CD14-positive monocyte (primary cell): ENCODE results near the gene ITFG2. TPM values are rescaled to one million over a fixed set of nuclear protein-coding genes. Genes with fewer than 3 reads are reported as not detected.

ENCODE experiments used
- DNase-seq, 3 donors: peaks; one replicate each; pipeline ENCODE4 v3.0.0-alpha.2; 2011 to 2022
- H2AFZ ChIP-seq: 2 replicates; pipeline ENCODE4 v1.6.0; 2012; ENCODE audit warnings: mild to moderate bottlenecking, low read depth, low read length, inconsistent platforms; ENCODE audit not compliant: insufficient read depth, poor library complexity, severe bottlenecking
- H3K27ac ChIP-seq, 2 donors: 1 replicate in 1 of 2; 2 replicates in 1 of 2; pipeline ENCODE4 v1.5.1; 2012 to 2013; ENCODE audit warnings: low read length in 2 of 2, control low read depth in 1 of 2, inconsistent platforms in 1 of 2, low read depth in 1 of 2, mild to moderate bottlenecking in 1 of 2
- H3K27me3 ChIP-seq, 2 donors: one replicate each; pipeline versions ENCODE4 v1.6.0 to v1.6.1; 2011 to 2013; ENCODE audit warnings: low read length in 2 of 2; ENCODE audit not compliant: control insufficient read depth in 2 of 2, insufficient read depth in 2 of 2
- H3K36me3 ChIP-seq, 2 donors: replicated peaks in 1 of 2; 1 replicate in 1 of 2; 2 replicates in 1 of 2; pipeline versions ENCODE4 v1.5.1 to v1.6.1; 2012 to 2013; ENCODE audit warnings: low read length in 2 of 2, control low read depth in 1 of 2, inconsistent platforms in 1 of 2, mild to moderate bottlenecking in 1 of 2; ENCODE audit not compliant: insufficient read depth in 2 of 2, control insufficient read depth in 1 of 2
- H3K4me1 ChIP-seq, 2 donors: 1 replicate in 1 of 2; 2 replicates in 1 of 2; pipeline versions ENCODE4 v1.5.1 to v1.6.1; 2012 to 2013; ENCODE audit warnings: low read length in 2 of 2, control low read depth in 1 of 2, inconsistent platforms in 1 of 2, mild to moderate bottlenecking in 1 of 2, moderate library complexity in 1 of 2; ENCODE audit not compliant: insufficient read depth in 2 of 2, control insufficient read depth in 1 of 2
- H3K4me2 ChIP-seq: replicated peaks from 2 replicates; pipeline ENCODE3; 2012; ENCODE audit warnings: low read length, moderate library complexity, mild to moderate bottlenecking; ENCODE audit not compliant: poor library complexity, severe bottlenecking; ENCODE audit errors: extremely low read depth
- H3K4me3 ChIP-seq, 3 experiments: fragments of 200-600 bp in 1 of 3; sonication (generic) in 1 of 3; replicated peaks in 1 of 3; 1 replicate in 2 of 3; 2 replicates in 1 of 3; pipeline ENCODE4 v1.5.1; 2011 to 2013; ENCODE audit warnings: low read length in 3 of 3, mild to moderate bottlenecking in 3 of 3, control low read depth in 2 of 3, low read depth in 2 of 3, inconsistent platforms in 1 of 3, moderate library complexity in 1 of 3
- H3K79me2 ChIP-seq: 2 replicates; pipeline ENCODE4 v1.6.0; 2012; ENCODE audit warnings: mild to moderate bottlenecking, control low read depth, inconsistent platforms, low read length, moderate library complexity; ENCODE audit not compliant: insufficient read depth
- H3K9ac ChIP-seq: 2 replicates; pipeline ENCODE4 v1.6.0; 2017; ENCODE audit warnings: low read length, mild to moderate bottlenecking; ENCODE audit not compliant: insufficient read depth, poor library complexity, severe bottlenecking
- H3K9me3 ChIP-seq, 2 donors: replicated peaks in 1 of 2; 1 replicate in 1 of 2; 2 replicates in 1 of 2; pipeline versions ENCODE4 v1.5.1 to v1.6.1; 2012 to 2013; ENCODE audit warnings: low read length in 2 of 2, control low read depth in 1 of 2; ENCODE audit not compliant: control insufficient read depth in 1 of 2, insufficient read depth in 1 of 2
- H4K20me1 ChIP-seq: 2 replicates; pipeline ENCODE4 v1.6.0; 2012; ENCODE audit warnings: mild to moderate bottlenecking, low read length, control low read depth, moderate library complexity; ENCODE audit not compliant: insufficient read depth
- H3K27ac Mint-ChIP-seq, 7 donors: one replicate each; pipeline ENCODE4 v1.8.0; 2020; ENCODE audit warnings: mild to moderate bottlenecking in 7 of 7, mixed read lengths in 7 of 7, moderate library complexity in 6 of 7, inconsistent platforms in 2 of 7
- H3K27me3 Mint-ChIP-seq, 3 donors: one replicate each; pipeline ENCODE4 v1.8.0; 2021 to 2022; ENCODE audit warnings: low read depth in 3 of 3, mild to moderate bottlenecking in 3 of 3, mixed read lengths in 3 of 3, moderate library complexity in 3 of 3, inconsistent platforms in 1 of 3
- H3K36me3 Mint-ChIP-seq, 2 donors: one replicate each; pipeline ENCODE4 v1.8.0; 2020; ENCODE audit warnings: mixed read lengths in 2 of 2, inconsistent platforms in 1 of 2, mild to moderate bottlenecking in 1 of 2
- H3K4me1 Mint-ChIP-seq: one replicate; pipeline ENCODE4 v1.8.0; 2020; ENCODE audit warnings: mild to moderate bottlenecking, mixed read lengths
- H3K4me3 Mint-ChIP-seq, 2 donors: one replicate each; pipeline ENCODE4 v1.8.0; 2020; ENCODE audit warnings: mild to moderate bottlenecking in 2 of 2, mixed read lengths in 2 of 2, moderate library complexity in 1 of 2
- H3K9me3 Mint-ChIP-seq, 7 donors: one replicate each; pipeline ENCODE4 v1.8.0; 2020 to 2022; ENCODE audit warnings: mixed read lengths in 7 of 7, mild to moderate bottlenecking in 6 of 7, moderate library complexity in 6 of 7, inconsistent platforms in 2 of 7
- CTCF ChIP-seq: fragments of 200-600 bp; IDR thresholded peaks from one replicate; pipeline ENCODE4 v1.8.0; 2022; ENCODE audit warnings: antibody characterized with exemption, mild to moderate bottlenecking
- WGBS: methylation state at CpG from one replicate; pipeline ENCODE4 v1.1.5; 2013; ENCODE audit warnings: missing lambda C conversion rate; ENCODE audit not compliant: insufficient coverage; 5-methylcytosine and 5-hydroxymethylcytosine counted together
- intact Hi-C, 2 donors: fragments of 100-400 bp; cut with micrococcal nuclease; formaldehyde crosslinking; loops; one replicate each; pipeline versions ENCODE4 v1.15.0 to v1.15.1; 2023
- polyA plus RNA-seq, 3 donors: library from polyadenylated mRNA; depleted of rRNA in 1 of 3; unstranded in 2 of 3; stranded (reverse) in 1 of 3; fragments of 300-500 nt in 2 of 3; fragments of >200 nt in 1 of 3; fragmentation: Illumina TruSeq in 2 of 3; gene quantifications; 1 replicate in 2 of 3; 2 replicates in 1 of 3; pipeline ENCODE4 v1.2.3, GENCODE V29; 2012 to 2021

ITFG2 gene
- polyA plus RNA-seq, 3 donors = 19.1 to 51.2 (median 24.0) TPM

DNA sequence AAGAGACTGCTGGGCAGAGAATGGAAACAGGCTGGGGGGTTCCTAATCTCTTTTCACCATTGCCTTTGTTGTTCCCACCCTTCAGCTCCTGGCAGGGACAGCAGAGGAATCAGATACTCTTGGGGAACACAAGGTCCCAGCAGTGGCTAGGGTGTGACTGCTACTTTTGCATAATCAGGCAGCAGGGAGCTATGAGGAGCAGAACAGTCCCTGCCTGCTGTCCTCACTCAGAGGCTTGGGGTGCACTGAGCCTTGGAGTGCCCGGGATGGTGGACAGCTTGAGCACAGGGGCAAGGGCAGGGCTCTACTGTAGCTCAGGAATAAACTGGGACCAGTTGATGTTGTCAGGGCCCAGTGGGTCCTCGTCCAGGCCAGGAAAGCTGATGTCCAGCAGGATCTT lies 45.9 kb downstream of the ITFG2 start:
- Histone ChIP-seq H3K79me2 (no peaks in the 10 kb centered on the region), H3K27me3 (no peaks in the 10 kb centered on the region), H3K4me1 (no peaks in the 10 kb centered on the region), H3K4me3 (no peak overlapping the region), H3K9me3 (no peaks in the 10 kb centered on the region), H3K4me2 (no peak overlapping the region), H2AFZ (no peak overlapping the region), H4K20me1 (no peaks in the 10 kb centered on the region), H3K27ac (no peak overlapping the region), H3K36me3 (peaks cover 27 to 59% of the 10 kb centered on the region in 2 donors), H3K9ac (no peak overlapping the region)
- peaks cover 0 to 2% (median 0%) of the 10 kb centered on the region in 7 donors for H3K9me3 Mint-ChIP-seq
- H3K27ac Mint-ChIP-seq = peak overlapping the region in 2 of 7 donors; percentile 53 to 60
- no peak for TF ChIP-seq CTCF
- H3K4me3 Mint-ChIP-seq = no peak overlapping the region
- 98% methylated on average over 2 of the region's 2 CpGs for WGBS
- peaks cover 4% of the 10 kb centered on the region for H3K4me1 Mint-ChIP-seq
- H3K36me3 Mint-ChIP-seq = peaks cover 47 to 70% of the 10 kb centered on the region in 2 donors
- peaks cover 0 to 2% (median 0%) of the 10 kb centered on the region in 3 donors for H3K27me3 Mint-ChIP-seq
- intact Hi-C loops = loop anchor here (10.0 kb wide), 3 partner anchors 86 to 186 kb away; no protein-coding TSS in a partner anchor
- DNase-seq = no peak

DNA sequence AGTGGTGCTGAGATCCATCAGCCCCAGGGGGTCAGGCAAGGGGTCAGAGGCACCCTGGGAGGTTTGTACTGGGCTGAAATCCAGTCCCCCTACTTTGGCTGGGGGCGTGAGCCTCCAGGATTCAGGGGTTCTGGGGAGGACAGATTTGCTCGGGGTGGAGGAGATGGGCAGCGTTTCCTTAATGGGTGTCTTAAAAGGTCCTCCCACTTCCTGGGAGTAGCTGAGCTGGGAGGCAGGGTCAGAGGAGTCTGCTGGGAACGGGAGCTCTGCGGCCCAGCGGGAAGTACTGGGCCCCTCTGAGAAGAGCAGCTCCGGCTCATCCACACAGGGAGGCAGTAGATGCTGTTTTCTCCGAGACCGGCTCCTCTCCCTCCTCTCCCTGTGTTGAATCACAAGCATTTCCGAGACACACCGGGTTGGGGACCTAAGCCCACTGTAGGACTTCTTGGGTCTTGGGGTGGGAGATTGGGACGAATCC lies 46.5 kb downstream of the ITFG2 start:
- Histone ChIP-seq H3K4me1 (no peaks in the 10 kb centered on the region), H3K4me3 (no peak overlapping the region), H3K9ac (no peak overlapping the region), H2AFZ (no peak overlapping the region), H3K9me3 (no peaks in the 10 kb centered on the region), H3K27me3 (no peaks in the 10 kb centered on the region), H3K4me2 (no peak overlapping the region), H3K27ac (no peak overlapping the region), H3K36me3 (peaks cover 31 to 64% of the 10 kb centered on the region in 2 donors), H3K79me2 (no peaks in the 10 kb centered on the region), H4K20me1 (no peaks in the 10 kb centered on the region)
- DNase-seq = no peak
- 89% methylated on average over 7 of the region's 12 CpGs for WGBS
- intact Hi-C loops = loop anchor here (10.0 kb wide), 3 partner anchors 86 to 186 kb away; no protein-coding TSS in a partner anchor
- peaks cover 0 to 2% (median 0%) of the 10 kb centered on the region in 7 donors for H3K9me3 Mint-ChIP-seq
- H3K27me3 Mint-ChIP-seq = peaks cover 0 to 2% (median 0%) of the 10 kb centered on the region in 3 donors
- H3K36me3 Mint-ChIP-seq = peaks cover 50 to 77% of the 10 kb centered on the region in 2 donors
- H3K4me1 Mint-ChIP-seq = no peaks in the 10 kb centered on the region
- H3K27ac Mint-ChIP-seq = peak overlapping the region in 5 of 7 donors; percentile 18 to 60 (median 53)
- H3K4me3 Mint-ChIP-seq = no peak overlapping the region
- no peak for TF ChIP-seq CTCF
